ENCODE data around the gene TIMM44. TPM values are rescaled to one million over a fixed set of nuclear protein-coding genes. Genes with fewer than 3 reads are reported as not detected.

TIMM44 gene
- polyA plus RNA-seq, 3 donors: 9.5 to 33.2 (median 10.4) TPM

GRCh38 chr19:7926021-7926726, 17.3 kb downstream of the TIMM44 start, which contains the start of gene CTXN1:
TSS of gene CTXN1 (minus strand) at chr19:7926135. CDS start at chr19:7925538, 597 bp downstream.
- intact Hi-C loops (cut with micrococcal nuclease): loop anchor here in 1 of 2 donors (10.0 kb wide), 1 partner anchor 1889 kb away; the partner anchor contains the start of gene FBXL12
- Histone ChIP-seq H3K27me3 (ENCODE audit: control insufficient read depth in 2 of 2, insufficient read depth in 2 of 2, low read length in 2 of 2) (no peaks in the 10 kb centered on the region), H3K36me3 (replicated peaks in 1 of 2; ENCODE audit: control insufficient read depth in 1 of 2, insufficient read depth in 2 of 2, low read length in 2 of 2) (peaks cover 22 to 25% of the 10 kb centered on the region in 2 donors), H4K20me1 (ENCODE audit: insufficient read depth, low read length) (peaks cover 7% of the 10 kb centered on the region), H3K79me2 (ENCODE audit: insufficient read depth, low read length) (no peaks in the 10 kb centered on the region), H3K9me3 (replicated peaks in 1 of 2; ENCODE audit: control insufficient read depth in 1 of 2, insufficient read depth in 1 of 2, low read length in 2 of 2) (no peaks in the 10 kb centered on the region), H3K27ac (ENCODE audit: low read depth in 1 of 2, low read length in 2 of 2) (no peak within 1 kb of the TSS), H3K9ac (ENCODE audit: insufficient read depth, low read length, poor library complexity, severe bottlenecking) (no peak within 1 kb of the TSS), H3K4me1 (ENCODE audit: control insufficient read depth in 1 of 2, insufficient read depth in 2 of 2, low read length in 2 of 2) (peaks cover 16 to 27% of the 10 kb centered on the region in 2 donors), H3K4me3 (replicated peaks in 1 of 3; ENCODE audit: low read depth in 2 of 3, low read length in 3 of 3) (peak within 1 kb of the TSS in 1 of 3 experiments; percentile 59), H3K4me2 (replicated peaks; ENCODE audit: extremely low read depth, low read length, poor library complexity, severe bottlenecking) (peak within 1 kb of the TSS; percentile 70), H2AFZ (ENCODE audit: insufficient read depth, low read depth, low read length, poor library complexity, severe bottlenecking) (peak within 1 kb of the TSS; percentile 31)
- Mint-ChIP-seq H3K4me3 (peak within 1 kb of the TSS; percentile 72 to 91), H3K36me3 (peaks cover 24 to 32% of the 10 kb centered on the region in 2 donors), H3K27ac (peak within 1 kb of the TSS in 3 of 7 donors; percentile 30 to 73 (median 45)), H3K4me1 (peaks cover 16% of the 10 kb centered on the region), H3K27me3 (ENCODE audit: low read depth in 3 of 3) (peaks cover 13 to 19% (median 13%) of the 10 kb centered on the region in 3 donors), H3K9me3 (peaks cover 0 to 2% (median 1%) of the 10 kb centered on the region in 7 donors)
- TF ChIP-seq CTCF (IDR thresholded peaks at IDR 0.05): no peak
- 21% methylated on average over 55 of the region's 65 CpGs for WGBS (ENCODE audit: insufficient coverage)
- DNase-seq: peak in 2 of 3 donors; percentile 30 to 48

GRCh38 chr19:7925171-7925851, 18.2 kb downstream of the TIMM44 start:
- no peak overlapping the region for H3K27ac ChIP-seq (ENCODE audit: low read depth in 1 of 2, low read length in 2 of 2)
- H3K9ac ChIP-seq (ENCODE audit: insufficient read depth, low read length, poor library complexity, severe bottlenecking): no peak overlapping the region
- TF ChIP-seq CTCF (IDR thresholded peaks at IDR 0.05): peak; percentile 97
- Mint-ChIP-seq H3K4me1 (peaks cover 20% of the 10 kb centered on the region), H3K9me3 (peaks cover 0 to 2% (median 1%) of the 10 kb centered on the region in 7 donors), H3K27ac (peak overlapping the region in 2 of 7 donors; percentile 30 to 73), H3K36me3 (peaks cover 17 to 24% of the 10 kb centered on the region in 2 donors), H3K27me3 (ENCODE audit: low read depth in 3 of 3) (peaks cover 13 to 19% (median 14%) of the 10 kb centered on the region in 3 donors), H3K4me3 (peak overlapping the region; percentile 72 to 91)
- intact Hi-C loops (cut with micrococcal nuclease): loop anchor here in 1 of 2 donors (10.0 kb wide), 1 partner anchor 1889 kb away; the partner anchor contains the start of gene FBXL12
- DNase-seq: peak; percentile 49 to 65 (median 51)
- peaks cover 14 to 16% of the 10 kb centered on the region in 2 donors for H3K36me3 ChIP-seq (replicated peaks in 1 of 2; ENCODE audit: control insufficient read depth in 1 of 2, insufficient read depth in 2 of 2, low read length in 2 of 2)
- H2AFZ ChIP-seq (ENCODE audit: insufficient read depth, low read depth, low read length, poor library complexity, severe bottlenecking): peak overlapping the region; percentile 31
- WGBS (ENCODE audit: insufficient coverage): under 1% methylated on average over 94 of the region's 98 CpGs
- no peaks in the 10 kb centered on the region for H3K27me3 ChIP-seq (ENCODE audit: control insufficient read depth in 2 of 2, insufficient read depth in 2 of 2, low read length in 2 of 2)
- peak overlapping the region; percentile 70 for H3K4me2 ChIP-seq (replicated peaks; ENCODE audit: extremely low read depth, low read length, poor library complexity, severe bottlenecking)
- H3K9me3 ChIP-seq (replicated peaks in 1 of 2; ENCODE audit: control insufficient read depth in 1 of 2, insufficient read depth in 1 of 2, low read length in 2 of 2): no peaks in the 10 kb centered on the region
- peaks cover 18 to 30% of the 10 kb centered on the region in 2 donors for H3K4me1 ChIP-seq (ENCODE audit: control insufficient read depth in 1 of 2, insufficient read depth in 2 of 2, low read length in 2 of 2)
- H3K79me2 ChIP-seq (ENCODE audit: insufficient read depth, low read length): no peaks in the 10 kb centered on the region
- H4K20me1 ChIP-seq (ENCODE audit: insufficient read depth, low read length): peaks cover 7% of the 10 kb centered on the region
- H3K4me3 ChIP-seq (replicated peaks in 1 of 3; ENCODE audit: low read depth in 2 of 3, low read length in 3 of 3): peak overlapping the region in 1 of 3 experiments; percentile 59

Measured in CD14-positive monocyte (primary cell).